SK-MEL-5 (cell line): ENCODE results near the gene HNRNPM. TPM values are rescaled to one million over a fixed set of nuclear protein-coding genes. Genes with fewer than 3 reads are reported as not detected.

Experiments
- DNase-seq: peaks from one replicate; pipeline ENCODE4 v3.0.0-alpha.2; 2016; ENCODE audit warnings: low read depth, low spot score
- in situ Hi-C: cut with HindIII; loops from 2 replicates; pipeline ENCODE4 v1.10.0; 2016; ENCODE audit warnings: low sequenced_read_pairs, high pct_unique_total_duplicates, low pct_unique_long_range_greater_than_20kb
- total RNA-seq: library from RNA; depleted of rRNA; stranded (reverse); fragments of >200 nt; shearing (Covaris generic); gene quantifications from 2 replicates; pipeline ENCODE4 v1.2.3, GENCODE V29; 2014

HNRNPM gene
- total RNA-seq, 1 experiment from 2014 or later = 56.1 TPM

DNA sequence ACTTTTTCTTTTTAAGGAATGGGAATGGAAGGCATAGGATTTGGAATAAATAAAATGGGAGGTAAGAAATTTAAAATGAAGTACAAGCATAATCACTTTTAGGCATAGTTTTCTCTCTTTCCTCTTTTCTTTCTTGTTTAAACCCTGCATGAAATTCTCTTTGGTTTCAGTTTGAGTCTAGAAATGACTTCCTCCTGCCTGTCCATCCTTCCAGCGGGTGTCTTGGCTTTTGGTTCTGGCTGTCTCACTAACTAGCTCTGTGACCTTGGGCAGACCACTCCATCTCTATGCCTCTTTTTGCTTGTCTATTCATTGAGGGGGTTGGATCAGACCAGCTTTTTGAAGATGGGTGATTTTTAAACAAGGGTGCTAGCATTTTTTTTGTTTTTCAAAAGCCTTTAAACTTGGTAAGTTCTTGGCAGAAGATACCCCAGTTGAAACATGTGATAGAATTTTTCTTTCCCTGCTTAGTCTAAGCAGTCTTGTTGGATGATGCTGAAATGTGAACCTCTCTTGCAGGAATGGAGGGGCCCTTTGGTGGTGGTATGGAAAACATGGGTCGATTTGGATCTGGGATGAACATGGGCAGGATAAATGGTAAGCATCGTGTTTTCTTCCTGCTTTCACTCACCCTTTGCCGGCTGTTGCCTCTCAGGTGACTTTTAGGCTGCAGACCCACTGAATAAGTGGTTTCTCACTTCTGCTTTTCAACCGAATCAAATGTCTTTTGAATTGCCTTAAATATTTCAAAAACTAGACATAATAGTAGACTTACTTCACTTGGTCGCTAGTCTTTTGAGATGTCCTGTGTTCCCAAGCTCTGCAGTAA lies 29.1 kb downstream of the HNRNPM start:
- in situ Hi-C loops = no loop called here

DNA sequence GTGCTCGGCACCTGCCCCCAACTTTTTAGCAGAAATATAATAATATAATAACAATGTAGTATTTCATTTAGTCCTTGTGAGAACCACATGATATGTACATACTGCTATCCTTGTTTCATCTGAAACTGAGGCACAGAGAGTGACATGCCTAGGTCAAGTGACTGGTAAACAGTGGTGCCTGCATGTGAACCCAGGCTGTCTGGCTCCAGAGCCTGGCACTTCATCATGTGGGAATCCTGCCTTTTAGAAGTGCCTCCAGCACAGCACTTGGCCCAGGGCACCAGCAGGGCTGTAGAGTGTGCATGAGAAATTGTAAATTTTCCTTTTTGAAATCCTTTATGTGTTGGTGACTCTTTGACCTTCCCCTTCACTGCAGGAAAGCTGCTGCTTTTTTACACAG lies 30.2 kb downstream of the HNRNPM start:
- peak; percentile 37 for DNase-seq
- in situ Hi-C loops = no loop called here

More for the DNA sequence above, 29.1 kb downstream of the HNRNPM start:
- no peak for DNase-seq

DNA sequence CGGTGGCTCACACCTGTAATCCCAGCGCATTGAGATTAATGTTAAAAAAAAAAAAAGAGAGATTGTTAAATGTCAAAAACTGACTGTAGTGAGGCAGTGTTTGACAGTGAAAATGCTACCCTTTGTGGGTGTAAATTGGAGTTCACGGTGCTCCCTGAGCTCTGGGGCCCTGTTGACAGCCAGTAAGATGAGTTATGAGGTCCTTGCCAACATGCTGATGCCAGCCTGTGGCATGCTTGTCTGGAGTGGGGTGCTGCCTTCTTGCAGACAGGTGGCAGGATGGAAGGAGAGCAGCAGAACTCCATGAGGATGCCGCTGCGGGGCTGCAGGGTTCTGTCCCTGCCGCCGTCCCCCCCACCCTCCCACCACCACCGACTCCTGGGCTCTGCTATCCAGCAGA lies 31.7 kb downstream of the HNRNPM start:
- no peak for DNase-seq
- in situ Hi-C loops = no loop called here

DNA sequence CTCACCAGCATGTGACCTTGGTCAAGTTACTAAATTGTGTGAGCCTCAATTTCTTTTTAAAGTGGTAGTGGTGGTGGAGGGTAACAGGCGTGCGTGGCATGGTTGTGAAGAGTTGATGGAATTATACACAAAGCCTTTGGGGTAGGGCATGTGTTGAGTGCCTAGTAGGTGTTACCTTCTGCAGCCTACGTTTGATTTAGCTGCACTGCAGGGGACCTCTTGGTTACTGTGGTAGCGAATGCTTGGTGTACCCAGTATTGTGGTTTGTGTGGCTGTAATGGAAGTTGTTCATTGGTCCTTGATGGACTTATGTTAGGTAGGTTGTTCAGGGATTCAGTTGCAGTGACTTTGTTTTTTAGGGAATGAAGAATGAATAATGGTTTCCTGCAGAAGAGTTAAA lies 33.1 kb downstream of the HNRNPM start:
- DNase-seq = no peak
- in situ Hi-C loops = no loop called here

DNA sequence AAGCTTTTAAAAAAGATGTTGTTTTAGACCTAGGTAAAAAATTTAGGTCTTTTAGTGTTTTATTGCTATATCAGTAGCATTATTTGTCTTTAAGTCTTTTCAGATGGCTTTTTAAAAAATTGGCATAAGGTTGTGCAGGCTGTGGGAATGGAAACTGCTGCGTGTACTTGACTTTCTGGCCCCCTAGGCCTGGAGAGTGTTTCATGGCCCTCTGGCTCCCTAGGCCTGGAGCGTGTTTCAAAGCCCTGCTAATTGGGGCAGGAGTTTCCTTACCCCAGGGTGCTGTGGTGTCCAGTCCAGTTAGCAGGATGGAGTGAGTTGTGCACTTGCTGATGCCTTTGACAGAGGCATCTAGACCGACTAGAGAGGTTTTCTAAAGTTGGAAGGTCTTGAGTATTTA lies 33.8 kb downstream of the HNRNPM start:
- no peak for DNase-seq
- in situ Hi-C loops = no loop called here

DNA sequence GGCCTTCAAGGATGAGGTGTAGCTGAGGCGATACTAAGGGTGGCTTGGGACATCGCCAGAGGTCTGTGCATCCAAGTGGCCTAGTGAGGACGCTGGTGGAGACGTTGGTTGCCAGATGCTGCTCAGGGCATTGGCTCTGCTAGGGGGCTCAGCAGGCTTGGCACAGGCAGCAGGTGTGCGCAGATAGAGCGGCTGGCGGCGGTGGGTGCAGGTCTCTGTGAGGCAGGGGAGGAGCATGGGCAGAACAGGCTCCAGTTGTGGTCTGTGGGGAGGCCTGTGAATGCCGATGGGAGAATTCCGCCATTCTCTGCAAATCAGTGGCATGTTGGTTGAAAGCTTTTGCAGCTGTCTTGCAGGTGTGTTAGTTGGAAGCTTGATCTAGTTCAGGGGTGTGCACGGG lies 36.4 kb downstream of the HNRNPM start:
- no peak for DNase-seq
- in situ Hi-C loops = no loop called here

DNA sequence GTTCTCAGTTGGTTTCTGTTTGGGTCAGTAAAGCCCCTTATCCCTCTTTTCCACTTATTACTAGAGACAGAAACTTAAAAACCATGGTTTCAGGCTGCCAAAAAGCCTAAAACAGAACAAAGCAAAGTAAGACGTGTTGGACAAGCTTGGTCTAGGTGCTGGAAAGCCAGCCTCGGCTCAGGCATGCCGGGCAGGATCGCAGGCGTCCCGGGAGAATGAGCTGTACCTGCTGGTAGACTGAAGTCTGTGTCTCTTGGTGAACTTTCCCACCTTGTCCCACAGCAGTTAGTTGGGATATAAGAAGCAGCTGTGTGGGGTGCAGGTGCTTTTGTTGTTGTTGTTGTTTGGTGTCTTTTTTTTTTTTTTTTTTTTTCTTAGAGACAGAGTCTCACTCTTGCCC lies 36.8 kb downstream of the HNRNPM start:
- in situ Hi-C loops = no loop called here

DNA sequence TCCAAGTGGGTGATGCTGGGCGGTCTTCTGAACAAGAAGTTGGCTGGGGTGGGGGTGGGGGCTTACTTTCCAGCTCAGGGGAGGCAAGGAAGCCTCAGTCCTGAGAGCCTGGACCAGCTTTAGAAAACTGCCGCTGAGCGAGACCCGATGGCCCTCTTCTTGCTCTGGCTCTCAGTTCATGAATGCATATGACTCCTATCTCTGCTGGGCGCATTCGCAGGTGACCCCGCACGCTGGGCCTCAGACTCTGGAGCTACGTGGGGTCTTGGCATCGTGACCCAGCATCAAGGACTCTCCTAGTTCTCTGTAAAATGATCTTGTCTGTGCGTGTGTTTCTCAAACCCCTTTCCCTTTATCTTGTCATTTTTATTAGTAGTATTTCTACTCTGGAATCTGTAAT lies 37.9 kb downstream of the HNRNPM start:
- in situ Hi-C loops = no loop called here
- no peak for DNase-seq

More for the DNA sequence above, 36.8 kb downstream of the HNRNPM start:
- DNase-seq = no peak

DNA sequence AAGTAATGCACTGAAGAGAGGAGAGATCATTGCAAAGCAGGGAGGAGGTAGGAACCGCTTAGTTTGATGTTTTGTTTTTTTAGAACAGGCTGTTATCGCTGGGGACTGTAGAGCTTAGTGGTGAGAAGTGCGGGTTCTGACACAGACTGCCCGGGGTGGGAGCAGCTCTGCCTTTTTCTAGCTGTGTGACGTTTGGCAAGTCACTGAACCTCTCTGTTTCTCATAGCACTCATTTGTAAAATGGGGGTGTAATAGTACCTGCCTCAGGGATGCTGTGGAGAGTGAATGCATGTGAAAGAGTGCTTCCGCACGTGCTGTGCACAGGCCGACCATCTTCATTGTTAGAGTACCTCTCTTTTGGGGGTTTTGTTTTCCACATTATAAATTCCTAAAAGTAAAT lies 38.4 kb downstream of the HNRNPM start:
- no peak for DNase-seq
- in situ Hi-C loops = no loop called here

DNA sequence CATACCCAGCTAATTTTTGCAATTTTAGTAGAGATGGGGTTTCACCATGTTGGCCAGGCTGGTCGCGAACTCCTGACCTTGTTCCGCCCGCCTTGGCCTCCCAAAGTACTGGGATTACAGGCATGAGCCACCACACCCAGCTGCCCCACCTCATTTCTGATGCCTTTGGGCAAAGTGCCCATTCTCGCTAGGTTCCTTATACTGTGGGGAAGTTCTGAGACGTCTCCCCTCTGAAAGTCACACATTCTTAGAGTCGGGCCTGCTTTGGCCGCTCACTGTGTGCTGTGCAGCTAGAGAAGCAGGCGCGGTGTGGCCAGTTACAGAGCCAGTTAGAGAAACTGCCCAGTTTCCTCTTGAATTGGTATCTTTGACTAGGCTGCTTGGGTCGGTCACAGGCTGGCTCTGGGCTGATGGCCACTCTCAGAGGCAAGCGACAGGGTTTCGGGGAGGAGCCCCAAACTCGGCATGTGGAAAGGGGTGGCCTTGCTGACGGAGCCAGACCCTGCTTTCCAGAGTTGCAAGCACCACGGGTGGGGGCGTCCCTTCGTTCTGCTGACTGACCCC lies 39.6 kb downstream of the HNRNPM start:
- no peak for DNase-seq
- in situ Hi-C loops = no loop called here

DNA sequence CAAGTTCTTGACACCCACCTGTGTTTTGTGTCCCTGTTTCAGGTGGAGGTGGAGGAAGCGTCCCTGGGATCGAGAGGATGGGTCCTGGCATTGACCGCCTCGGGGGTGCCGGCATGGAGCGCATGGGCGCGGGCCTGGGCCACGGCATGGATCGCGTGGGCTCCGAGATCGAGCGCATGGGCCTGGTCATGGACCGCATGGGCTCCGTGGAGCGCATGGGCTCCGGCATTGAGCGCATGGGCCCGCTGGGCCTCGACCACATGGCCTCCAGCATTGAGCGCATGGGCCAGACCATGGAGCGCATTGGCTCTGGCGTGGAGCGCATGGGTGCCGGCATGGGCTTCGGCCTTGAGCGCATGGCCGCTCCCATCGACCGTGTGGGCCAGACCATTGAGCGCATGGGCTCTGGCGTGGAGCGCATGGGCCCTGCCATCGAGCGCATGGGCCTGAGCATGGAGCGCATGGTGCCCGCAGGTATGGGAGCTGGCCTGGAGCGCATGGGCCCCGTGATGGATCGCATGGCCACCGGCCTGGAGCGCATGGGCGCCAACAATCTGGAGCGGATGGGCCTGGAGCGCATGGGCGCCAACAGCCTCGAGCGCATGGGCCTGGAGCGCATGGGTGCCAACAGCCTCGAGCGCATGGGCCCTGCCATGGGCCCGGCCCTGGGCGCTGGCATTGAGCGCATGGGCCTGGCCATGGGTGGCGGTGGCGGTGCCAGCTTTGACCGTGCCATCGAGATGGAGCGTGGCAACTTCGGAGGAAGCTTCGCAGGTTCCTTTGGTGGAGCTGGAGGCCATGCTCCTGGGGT lies 41.0 kb downstream of the HNRNPM start:
- in situ Hi-C loops = no loop called here
- DNase-seq = no peak

DNA sequence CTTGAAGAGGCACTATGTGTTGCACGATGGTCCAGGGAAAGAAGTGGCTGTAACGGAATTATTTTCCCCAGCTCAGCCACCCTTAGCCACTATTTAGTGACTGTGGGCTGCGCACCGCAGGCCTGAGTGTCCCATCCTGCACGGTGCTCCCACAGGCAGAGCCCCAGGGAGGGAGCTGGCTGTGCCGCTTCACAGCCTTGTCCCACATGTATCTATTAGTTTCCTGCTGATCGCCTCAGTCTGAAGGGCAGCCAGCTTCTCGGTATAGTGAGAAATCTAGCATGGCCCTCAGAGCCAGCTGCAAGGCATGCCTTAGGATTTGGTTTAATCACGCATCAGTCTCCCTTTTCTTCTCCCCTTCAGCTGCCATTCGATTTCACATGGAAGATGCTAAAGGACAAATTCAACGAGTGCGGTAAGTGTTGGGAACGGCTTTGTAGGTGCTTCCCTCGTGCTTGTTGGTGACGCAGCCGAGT lies 41.9 kb downstream of the HNRNPM start:
- in situ Hi-C loops = no loop called here
- DNase-seq = no peak

DNA sequence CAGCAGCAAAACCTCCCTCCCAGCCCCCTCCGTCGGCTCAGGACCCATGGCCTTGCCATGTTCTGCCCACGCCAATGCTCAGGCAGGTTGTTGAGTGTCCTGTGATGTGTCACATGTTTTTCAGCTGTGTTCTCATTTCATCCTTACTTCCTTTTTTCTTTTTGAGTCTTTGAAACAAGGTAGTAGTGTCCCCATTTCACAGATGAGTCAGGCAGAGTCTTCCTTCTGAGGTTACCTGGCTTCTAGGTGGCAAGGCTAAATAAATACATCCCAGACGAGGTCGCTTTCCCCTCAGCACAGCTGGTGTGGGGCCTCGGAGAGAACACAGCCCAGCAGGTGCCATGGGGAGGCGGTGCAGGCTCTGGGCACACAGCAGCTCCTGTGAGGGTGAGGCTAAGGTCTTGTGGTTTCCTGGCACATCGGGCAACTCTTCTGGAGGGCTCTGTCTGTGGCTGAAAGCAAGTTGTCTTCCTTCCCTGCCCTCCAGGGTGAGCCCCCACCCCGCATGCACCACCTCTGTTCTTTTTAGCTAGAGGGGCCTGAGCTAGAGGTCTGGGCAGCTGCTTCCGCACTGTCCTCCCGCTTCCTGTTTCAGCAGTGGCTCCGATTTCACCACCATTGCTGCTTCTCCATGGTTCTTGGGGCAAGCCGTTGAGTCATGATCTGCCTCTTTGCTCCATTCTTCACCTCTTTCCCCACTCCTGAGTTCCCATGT lies 42.5 kb downstream of the HNRNPM start:
- DNase-seq = no peak
- in situ Hi-C loops = no loop called here

DNA sequence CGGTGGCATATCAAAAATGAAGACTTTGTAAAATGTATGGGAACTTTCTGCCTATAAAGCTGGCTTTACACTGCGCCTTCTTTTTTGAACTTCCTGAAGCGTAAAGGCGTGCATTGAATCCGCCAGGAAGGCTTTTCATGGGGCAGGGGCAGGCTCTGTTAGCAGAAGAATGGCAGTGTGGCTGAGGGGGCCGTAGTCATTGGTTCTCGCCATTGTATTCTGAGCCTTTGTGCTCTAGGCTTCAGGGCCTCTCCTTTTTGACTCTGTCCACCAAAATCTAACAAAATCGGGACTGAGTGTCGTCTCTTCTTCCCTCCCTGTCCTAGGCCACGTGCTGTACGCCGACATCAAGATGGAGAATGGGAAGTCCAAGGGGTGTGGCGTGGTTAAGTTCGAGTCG lies 43.6 kb downstream of the HNRNPM start:
- in situ Hi-C loops = no loop called here
- no peak for DNase-seq

DNA sequence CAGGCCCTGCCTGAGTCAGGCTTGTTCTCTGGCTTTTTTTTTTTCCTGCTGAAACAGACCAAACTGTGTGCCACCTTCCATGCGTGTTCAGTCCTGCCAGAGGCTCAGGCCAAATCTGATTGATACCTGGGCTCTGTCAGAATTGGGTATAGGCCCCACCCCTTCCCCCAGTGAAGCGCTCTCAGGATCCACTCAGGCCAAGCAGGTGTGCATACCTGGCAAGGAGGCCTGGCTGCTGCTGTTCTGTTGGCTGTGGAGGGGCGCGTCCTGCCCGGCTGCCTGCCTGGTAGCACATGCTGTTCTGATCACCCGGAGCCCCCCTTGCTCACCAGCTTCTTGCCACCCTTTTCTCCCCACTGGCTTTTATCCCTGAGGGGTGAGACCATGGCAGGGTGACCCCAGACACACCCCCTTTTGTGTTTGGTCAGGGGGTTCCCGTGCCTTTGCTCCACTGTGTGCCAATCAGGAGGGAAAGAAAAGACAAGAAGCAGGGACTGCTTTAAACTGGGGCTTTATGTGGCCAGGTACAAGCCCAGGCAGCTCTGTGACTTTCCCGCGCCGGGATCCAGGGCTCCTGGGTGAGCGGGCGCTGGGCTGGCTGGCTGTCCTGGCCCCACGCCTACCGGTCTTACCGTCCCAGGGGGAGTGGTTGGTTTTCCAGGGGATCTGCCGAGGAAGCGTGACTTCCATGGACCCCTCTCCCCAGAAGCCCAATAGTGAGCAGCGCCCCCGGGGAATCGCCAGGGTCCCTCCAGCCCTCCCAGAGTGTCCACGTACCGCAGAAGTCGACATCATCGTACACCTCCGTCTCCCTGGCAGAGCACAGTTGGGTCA lies 45.0 kb downstream of the HNRNPM start:
- in situ Hi-C loops = no loop called here
- DNase-seq = no peak

DNA sequence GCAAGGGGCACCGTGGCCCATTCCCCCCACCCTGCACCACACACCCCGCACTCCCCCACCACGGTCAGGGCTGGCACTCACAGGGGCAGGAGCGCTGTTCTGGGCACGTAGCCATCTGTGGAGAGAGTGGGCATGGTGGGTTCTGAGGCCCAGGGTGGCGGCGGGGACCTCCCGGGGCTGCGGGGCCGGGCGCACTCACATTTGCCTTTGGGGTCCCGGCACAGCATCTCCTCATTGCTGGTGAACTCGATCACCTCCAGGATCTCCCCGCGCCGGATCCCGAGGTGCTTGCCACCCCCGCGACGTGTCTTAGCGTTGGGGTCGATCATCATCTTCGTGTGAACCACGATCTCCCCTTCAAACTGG lies 45.6 kb downstream of the HNRNPM start:
- DNase-seq = no peak
- in situ Hi-C loops = no loop called here

DNA sequence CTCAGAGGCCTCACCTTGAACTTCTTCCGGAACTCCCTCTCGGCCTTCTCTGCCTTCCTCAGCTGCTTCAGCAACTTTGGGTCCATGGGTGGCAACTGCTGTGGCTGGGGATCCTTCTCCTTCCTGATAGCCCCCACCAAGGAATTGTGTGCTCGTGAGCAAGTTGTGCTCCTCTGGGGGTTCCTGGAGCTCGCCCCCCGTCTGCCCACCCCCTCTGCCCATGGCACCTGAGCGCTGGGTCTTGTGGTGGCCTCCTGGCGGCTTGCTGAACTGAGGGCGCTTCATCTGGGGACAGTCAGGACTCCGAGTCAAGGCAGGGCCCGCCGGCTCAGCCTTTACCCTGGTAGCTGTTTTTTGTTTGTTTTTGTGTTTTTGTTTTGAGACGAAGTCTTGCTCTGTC lies 46.1 kb downstream of the HNRNPM start:
- in situ Hi-C loops = no loop called here
- DNase-seq = no peak
